Suprapubic skin (tissue), 4 donors: ENCODE results near the gene IFT80. TPM values are rescaled to one million over a fixed set of nuclear protein-coding genes. Genes with fewer than 3 reads are reported as not detected.
"Not testable (repeated sequence)": the region's sequence is repeated elsewhere in the genome, so short reads cannot be mapped to it uniquely, and the experiment has no call there.

ENCODE experiments used
- DNase-seq, 2 donors: peaks; one replicate each; pipeline ENCODE4 v3.0.0-alpha.2; 2019; ENCODE audit warnings: low spot score in 2 of 2
- H3K27ac ChIP-seq: fragments of 200-600 bp; sonication (generic); one replicate; pipeline ENCODE4 v1.5.1; 2019
- H3K27me3 ChIP-seq: fragments of 200-600 bp; sonication (generic); one replicate; pipeline ENCODE4 v1.5.1; 2019
- H3K36me3 ChIP-seq: fragments of 200-600 bp; sonication (generic); one replicate; pipeline ENCODE4 v1.5.1; 2019
- H3K4me1 ChIP-seq: fragments of 200-600 bp; sonication (generic); one replicate; pipeline ENCODE4 v1.5.1; 2019
- H3K4me3 ChIP-seq: fragments of 200-600 bp; sonication (generic); one replicate; pipeline ENCODE4 v1.5.1; 2019; ENCODE audit warnings: mild to moderate bottlenecking
- H3K9me3 ChIP-seq: fragments of 200-600 bp; sonication (generic); one replicate; pipeline ENCODE4 v1.5.1; 2019
- CTCF ChIP-seq, 2 donors: fragments of 200-600 bp in 1 of 2; fragments of 450-650 bp in 1 of 2; sonication (generic) in 1 of 2; IDR thresholded peaks; one replicate each; pipeline ENCODE4 v1.5.1; 2016 to 2019; ENCODE audit warnings: antibody characterized with exemption in 2 of 2, mild to moderate bottlenecking in 1 of 2, moderate library complexity in 1 of 2
- EP300 ChIP-seq: sonication (generic); formaldehyde crosslinking; IDR thresholded peaks from one replicate; pipeline ENCODE4 v1.6.1; 2017; ENCODE audit warnings: antibody characterized with exemption
- POLR2A ChIP-seq, 2 donors: fragments of 450-650 bp; IDR thresholded peaks; one replicate each; pipeline ENCODE4 v1.6.1; 2017; ENCODE audit warnings: antibody characterized with exemption in 2 of 2, mild to moderate bottlenecking in 2 of 2, moderate library complexity in 2 of 2
- POLR2AphosphoS5 ChIP-seq, 3 donors: sonication (generic); formaldehyde crosslinking; IDR thresholded peaks; one replicate each; pipeline ENCODE4 v1.6.1; 2017; ENCODE audit warnings: antibody characterized with exemption in 3 of 3
- WGBS: methylation state at CpG from one replicate; pipeline ENCODE4 v1.1.5; 2018; 5-methylcytosine and 5-hydroxymethylcytosine counted together
- total RNA-seq, 4 donors: library from RNA; depleted of rRNA; stranded (reverse); fragments of >200 nt; gene quantifications; one replicate each; pipeline ENCODE4 v1.1.0, GENCODE V29; 2016

The IFT80 gene
- total RNA-seq, 4 donors from 2014 or later: 9.1 to 21.3 (median 17.2) TPM

DNA sequence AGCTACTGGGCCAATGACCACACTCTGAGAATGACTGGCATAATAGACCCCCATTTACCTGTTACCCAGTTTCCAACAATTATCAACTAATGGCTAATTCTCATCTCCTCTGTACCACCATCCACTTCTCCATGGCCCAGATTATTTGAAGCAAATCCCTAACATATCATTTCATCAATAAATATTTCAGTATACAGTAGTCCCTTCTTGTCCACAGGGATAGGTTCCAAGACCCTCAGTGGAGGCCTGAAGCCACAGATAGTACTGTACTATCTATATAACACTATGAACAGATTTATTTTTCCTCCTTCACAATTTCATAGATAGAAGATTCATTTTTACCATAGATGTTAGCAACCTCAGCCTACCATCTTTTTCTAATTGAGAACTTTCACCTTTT, 68.3 kb downstream of the IFT80 start:
- Histone ChIP-seq H3K4me1 (no peaks in the 10 kb centered on the region), H3K27ac (no peak overlapping the region), H3K27me3 (no peaks in the 10 kb centered on the region), H3K36me3 (no peaks in the 10 kb centered on the region), H3K4me3 (no peak overlapping the region), H3K9me3 (no peaks in the 10 kb centered on the region)
- DNase-seq: no peak
- TF ChIP-seq POLR2A (IDR thresholded peaks at IDR 0.05) (no peak), CTCF (IDR thresholded peaks at IDR 0.05) (no peak), POLR2AphosphoS5 (IDR thresholded peaks at IDR 0.05) (no peak), EP300 (no peak)

DNA sequence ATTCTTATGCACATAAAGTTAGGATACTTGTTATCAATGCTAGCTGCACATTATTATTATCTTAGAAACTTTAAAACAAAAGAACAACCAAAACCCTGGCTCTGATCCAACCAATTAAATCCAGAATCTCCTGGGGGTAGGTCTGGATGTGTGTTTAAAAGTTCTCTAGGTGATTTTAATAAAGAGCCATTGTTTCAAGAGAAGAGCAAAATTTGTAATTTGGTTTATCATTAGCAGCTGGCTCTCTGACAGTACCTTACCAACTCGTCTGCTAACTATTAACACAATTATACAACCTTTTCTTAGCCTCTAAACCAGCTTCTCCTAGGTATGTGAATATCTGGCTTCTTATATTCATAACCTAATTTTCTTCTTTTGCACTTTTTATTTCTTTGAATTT, 68.9 kb downstream of the IFT80 start:
- no peak overlapping the region for H3K27ac ChIP-seq
- no peaks in the 10 kb centered on the region for H3K9me3 ChIP-seq
- H3K4me3 ChIP-seq: no peak overlapping the region
- 81% methylated on average over 1 of the region's 1 CpG for WGBS
- no peaks in the 10 kb centered on the region for H3K4me1 ChIP-seq
- H3K36me3 ChIP-seq: no peaks in the 10 kb centered on the region
- H3K27me3 ChIP-seq: no peaks in the 10 kb centered on the region
- no peak for DNase-seq
- TF ChIP-seq EP300: no peak

DNA sequence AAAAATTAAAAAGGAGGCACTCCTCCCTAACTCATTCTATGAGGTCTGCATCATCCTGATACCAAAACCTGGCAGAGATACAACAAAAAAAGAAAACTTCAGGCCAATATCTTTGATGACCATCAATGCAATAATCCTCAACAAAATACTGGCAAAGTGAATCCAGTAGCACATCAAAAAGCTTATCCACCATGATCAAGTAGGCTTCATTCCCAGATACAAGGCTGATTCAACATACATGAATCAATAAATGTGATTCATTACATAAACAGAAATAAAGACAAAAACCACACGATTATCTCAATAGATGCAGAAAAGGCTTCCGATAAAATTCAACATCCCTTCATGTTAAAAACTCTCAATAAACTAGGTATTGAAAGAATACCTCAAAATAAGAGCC, 72.7 kb downstream of the IFT80 start:
- H3K36me3 ChIP-seq, H3K9me3 ChIP-seq, DNase-seq, H3K4me1 ChIP-seq, H3K27ac ChIP-seq, H3K4me3 ChIP-seq, H3K27me3 ChIP-seq: not testable (repeated sequence)
- WGBS: 80% methylated on average over 2 of the region's 2 CpGs

DNA sequence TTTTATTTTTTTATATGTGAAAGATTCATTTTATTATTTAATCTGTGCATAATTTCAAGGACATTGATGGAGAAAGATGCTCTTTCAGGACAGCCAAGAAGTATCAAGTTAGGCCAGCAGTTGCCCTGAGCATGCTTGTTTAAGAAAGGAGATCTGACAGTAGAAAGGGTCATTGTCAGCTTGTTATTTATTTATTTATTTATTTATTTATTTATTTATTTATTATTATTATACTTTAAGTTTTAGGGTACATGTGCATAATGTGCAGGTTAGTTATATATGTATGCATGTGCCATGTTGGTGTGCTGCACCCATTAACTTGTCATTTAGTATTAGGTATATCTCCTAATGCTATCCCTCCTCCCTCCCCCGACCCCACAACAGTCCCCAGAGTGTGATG, 77.2 kb downstream of the IFT80 start:
- not testable (repeated sequence) for H3K27me3 ChIP-seq, H3K27ac ChIP-seq, H3K36me3 ChIP-seq, H3K9me3 ChIP-seq, H3K4me3 ChIP-seq, DNase-seq, H3K4me1 ChIP-seq
- 100% methylated on average over 1 of the region's 1 CpG for WGBS

GRCh38 chr3:160319322-160319721, 79.7 kb downstream of the IFT80 start:
- H3K27me3 ChIP-seq: no peaks in the 10 kb centered on the region
- no peak for DNase-seq
- no peaks in the 10 kb centered on the region for H3K4me1 ChIP-seq
- no peaks in the 10 kb centered on the region for H3K9me3 ChIP-seq
- H3K27ac ChIP-seq: no peak overlapping the region
- TF ChIP-seq POLR2AphosphoS5 (IDR thresholded peaks at IDR 0.05) (no peak), EP300 (no peak), POLR2A (IDR thresholded peaks at IDR 0.05) (no peak), CTCF (IDR thresholded peaks at IDR 0.05) (no peak)
- peaks cover 12% of the 10 kb centered on the region for H3K36me3 ChIP-seq
- no peak overlapping the region for H3K4me3 ChIP-seq

DNA sequence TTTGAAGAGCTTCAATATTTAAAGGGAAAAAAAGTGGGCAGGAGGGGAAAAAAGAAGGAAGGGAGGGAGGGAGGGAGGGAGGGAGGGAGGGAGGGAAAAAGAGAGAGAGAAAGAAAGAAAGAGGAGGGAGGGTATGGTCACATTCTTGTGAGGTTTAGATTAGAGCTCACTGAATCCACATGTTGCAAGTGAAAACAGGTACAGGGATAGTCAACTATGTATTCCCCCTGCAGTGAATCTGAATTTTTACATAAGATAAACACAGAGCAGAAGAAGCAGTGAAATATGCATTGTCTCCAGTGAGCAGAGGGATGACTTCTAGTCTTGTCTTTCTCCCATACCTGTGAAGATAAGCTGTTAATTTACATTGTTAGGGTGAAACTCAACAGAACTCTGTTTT, 84.0 kb downstream of the IFT80 start:
- TF ChIP-seq CTCF (IDR thresholded peaks at IDR 0.05) (no peak), EP300 (no peak), POLR2AphosphoS5 (IDR thresholded peaks at IDR 0.05) (no peak), POLR2A (IDR thresholded peaks at IDR 0.05) (no peak)

GRCh38 chr3:160312014-160312624, 86.9 kb downstream of the IFT80 start:
- Histone ChIP-seq H3K9me3 (no peaks in the 10 kb centered on the region), H3K27ac (no peak overlapping the region), H3K4me3 (no peak overlapping the region), H3K36me3 (peaks cover 19% of the 10 kb centered on the region), H3K27me3 (no peaks in the 10 kb centered on the region), H3K4me1 (no peaks in the 10 kb centered on the region)
- no peak for TF ChIP-seq POLR2AphosphoS5 (IDR thresholded peaks at IDR 0.05)
- no peak for TF ChIP-seq POLR2A (IDR thresholded peaks at IDR 0.05)
- no peak for TF ChIP-seq EP300
- no peak for TF ChIP-seq CTCF (IDR thresholded peaks at IDR 0.05)
- DNase-seq: no peak
- 88% methylated on average over 5 of the region's 5 CpGs for WGBS

More for the DNA sequence above, 84.0 kb downstream of the IFT80 start:
- Histone ChIP-seq H3K4me3 (no peak overlapping the region), H3K4me1 (no peaks in the 10 kb centered on the region), H3K36me3 (peaks cover 19% of the 10 kb centered on the region), H3K27me3 (no peaks in the 10 kb centered on the region), H3K27ac (no peak overlapping the region), H3K9me3 (no peaks in the 10 kb centered on the region)
- no peak for DNase-seq
